Ecto neural progenitor cell (in vitro differentiated cells): ENCODE measurements around the gene NRP1.
A peak's percentile ranks its signal among the peaks of the same experiment; 100 is the strongest.

Source experiments
- DNase-seq: peaks from one replicate; pipeline ENCODE4 v3.0.0-alpha.2; 2018; ENCODE audit warnings: low spot score

NRP1 gene

DNA sequence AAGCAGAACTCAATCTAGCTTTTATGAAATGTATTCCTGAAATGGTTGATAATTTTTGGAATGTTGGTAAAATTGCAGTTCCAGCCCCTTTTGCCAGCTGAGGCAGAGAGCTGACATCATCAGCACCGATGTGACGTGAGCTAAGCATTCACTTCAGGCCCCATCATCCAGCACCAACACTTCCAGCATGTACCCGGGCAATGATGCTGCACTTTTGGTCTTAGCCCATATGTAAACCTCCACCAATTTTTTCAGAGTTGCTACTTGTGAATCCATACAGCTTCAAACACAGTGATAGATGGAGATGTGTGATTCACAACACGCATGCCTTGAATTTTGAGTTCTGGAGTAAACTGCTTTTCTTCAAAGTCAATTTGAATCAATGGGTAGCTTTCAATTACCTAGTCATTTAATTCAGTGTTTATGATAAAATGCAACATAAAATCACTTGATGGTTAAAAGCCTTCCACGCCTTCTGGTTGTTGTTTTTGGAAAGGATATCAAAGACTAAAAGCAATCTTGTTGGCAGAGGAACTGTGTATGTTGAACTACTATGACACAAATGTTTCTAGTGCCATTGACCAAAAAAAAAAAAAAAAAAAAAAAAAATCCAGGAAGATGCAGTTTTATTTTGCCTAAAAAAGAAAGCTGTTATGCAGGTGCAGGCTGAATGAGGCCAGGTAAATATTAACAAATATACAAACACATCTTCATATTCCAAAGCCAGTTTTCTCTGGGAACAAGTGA is 73.9 kb downstream of the NRP1 start:
- no peak for DNase-seq

DNA sequence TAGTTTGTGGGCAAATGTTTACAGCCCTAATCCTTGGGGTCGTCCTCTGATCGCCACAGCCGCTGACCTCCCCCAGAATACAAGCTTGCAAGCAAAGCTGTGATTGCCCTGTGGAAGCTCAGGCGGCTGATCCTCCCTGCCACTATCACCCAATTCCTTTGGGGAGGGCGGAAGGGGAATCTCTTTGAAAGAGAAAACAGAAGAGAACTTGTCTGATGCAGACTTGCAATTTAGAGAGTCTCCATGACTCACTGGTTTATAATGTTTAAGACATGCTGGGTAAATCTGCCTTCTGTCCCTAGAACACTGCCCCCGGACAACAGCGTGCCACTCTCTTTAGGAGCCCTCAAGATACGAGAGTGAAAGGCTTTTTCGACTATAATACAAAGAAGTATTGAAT is 75.5 kb downstream of the NRP1 start:
- peak; percentile 58 for DNase-seq

- no peak for DNase-seq
These were observed 76.9 kb downstream of the NRP1 start for GRCh38 chr10:33257439-33258080.

DNA sequence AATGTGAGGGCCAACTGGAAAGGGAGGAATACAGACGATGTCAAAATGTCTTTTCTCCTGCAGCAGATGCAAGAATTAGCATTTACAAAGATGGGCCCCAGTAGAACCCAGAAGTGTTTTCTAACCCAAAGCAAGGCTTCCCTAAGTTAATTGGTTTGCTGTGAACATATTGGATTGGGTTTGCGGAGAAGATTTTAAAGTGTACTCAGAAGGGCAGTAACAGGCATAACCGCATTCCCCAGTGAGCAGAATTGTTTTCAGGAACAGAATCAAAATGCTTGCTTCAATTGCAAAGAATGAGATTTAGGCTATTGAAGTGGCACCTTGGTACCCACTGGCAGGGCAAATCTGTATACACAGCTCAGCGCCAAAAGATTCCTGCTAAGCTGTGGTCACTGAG is 78.0 kb downstream of the NRP1 start:
- no peak for DNase-seq

DNA sequence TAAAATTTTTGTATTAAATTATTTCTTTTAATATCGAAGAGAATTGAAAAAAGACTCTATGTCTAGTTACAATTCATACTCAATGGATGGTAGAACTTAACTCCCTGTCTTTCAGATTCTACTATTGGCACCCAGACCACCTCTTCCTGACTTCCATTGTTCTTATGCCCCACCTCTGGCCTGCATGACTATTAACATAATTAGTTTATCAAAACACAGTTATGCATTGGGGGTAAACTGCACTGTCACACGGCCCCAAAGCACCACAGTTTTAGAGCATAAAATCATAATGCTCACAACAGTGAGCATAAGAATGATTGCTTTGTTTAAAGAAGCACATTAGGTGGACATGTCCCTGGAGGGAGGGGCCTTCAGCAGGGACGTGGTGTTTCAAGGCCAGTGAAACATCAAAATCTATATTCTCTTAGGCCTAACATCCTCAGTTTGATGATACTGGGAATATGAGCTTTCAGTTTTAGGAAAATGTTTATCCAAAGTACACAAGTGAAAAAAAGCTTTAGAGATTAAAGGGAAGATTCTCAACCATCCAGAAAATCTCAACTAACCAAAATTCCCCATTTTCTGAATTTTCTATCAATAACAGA is 79.8 kb downstream of the NRP1 start:
- no peak for DNase-seq

DNA sequence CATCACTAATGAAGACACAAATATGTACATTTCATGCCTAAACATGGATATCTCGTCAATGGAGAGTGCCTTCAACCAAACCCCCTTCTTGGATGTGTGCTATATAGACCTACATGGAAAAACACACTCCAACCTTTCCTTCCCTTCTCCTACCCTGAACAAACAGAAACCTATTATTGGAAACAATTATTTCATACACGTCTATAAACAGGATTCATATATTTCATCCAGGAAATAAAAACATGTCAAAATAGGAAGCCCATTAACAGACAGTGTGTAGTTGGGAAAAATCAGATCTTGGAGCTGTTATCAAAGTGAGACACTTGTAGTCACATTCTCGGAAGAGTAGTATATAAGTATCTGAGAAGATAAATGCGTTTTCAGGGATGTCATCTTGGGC is 81.1 kb downstream of the NRP1 start:
- DNase-seq = no peak

GRCh38 chr10:33252794-33253203 is 81.7 kb downstream of the NRP1 start:
- DNase-seq = no peak

GRCh38 chr10:33252324-33252723 is 82.1 kb downstream of the NRP1 start:
- no peak for DNase-seq

GRCh38 chr10:33249659-33250345 is 84.7 kb downstream of the NRP1 start:
- DNase-seq = no peak

DNA sequence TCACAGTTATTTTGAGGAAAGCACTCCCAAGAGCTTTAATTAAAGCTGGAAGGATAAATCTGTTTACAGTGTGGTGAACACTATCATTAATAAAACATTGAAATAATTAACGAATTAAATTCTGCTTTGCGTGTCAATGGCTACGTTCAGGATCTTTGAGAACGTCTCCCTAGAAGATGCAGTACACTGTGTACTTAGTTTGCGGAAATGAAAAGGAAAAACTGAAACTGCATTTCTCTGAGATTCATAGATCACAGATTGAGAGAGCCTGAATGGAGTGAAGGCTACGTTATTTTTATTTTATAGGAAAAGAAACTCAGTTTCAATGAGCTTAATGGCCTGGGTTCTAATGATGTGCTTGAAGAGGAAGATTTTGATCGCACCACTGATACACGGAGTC is 85.3 kb downstream of the NRP1 start:
- no peak for DNase-seq

DNA sequence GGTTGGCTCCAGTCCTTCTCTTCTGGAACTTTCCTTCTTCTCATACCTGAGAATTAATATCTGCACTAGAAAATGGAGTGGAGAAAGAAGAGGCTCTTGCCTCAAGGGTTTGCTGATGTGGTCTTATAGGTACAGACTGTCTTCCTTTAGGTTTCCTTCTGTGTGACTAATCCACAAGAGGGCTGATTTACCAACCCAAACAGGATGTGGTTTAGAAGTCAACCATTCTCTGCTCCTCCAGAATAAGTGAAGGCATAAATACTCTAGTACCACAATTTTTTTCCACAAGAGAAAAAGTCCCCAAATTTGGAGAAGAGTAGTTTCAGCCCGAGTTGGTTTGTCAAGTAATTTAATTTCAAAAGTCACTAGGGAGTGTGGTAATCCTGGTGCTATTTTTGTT is 85.8 kb downstream of the NRP1 start:
- no peak for DNase-seq

GRCh38 chr10:33247221-33247922 is 87.1 kb downstream of the NRP1 start:
- DNase-seq = no peak

DNA sequence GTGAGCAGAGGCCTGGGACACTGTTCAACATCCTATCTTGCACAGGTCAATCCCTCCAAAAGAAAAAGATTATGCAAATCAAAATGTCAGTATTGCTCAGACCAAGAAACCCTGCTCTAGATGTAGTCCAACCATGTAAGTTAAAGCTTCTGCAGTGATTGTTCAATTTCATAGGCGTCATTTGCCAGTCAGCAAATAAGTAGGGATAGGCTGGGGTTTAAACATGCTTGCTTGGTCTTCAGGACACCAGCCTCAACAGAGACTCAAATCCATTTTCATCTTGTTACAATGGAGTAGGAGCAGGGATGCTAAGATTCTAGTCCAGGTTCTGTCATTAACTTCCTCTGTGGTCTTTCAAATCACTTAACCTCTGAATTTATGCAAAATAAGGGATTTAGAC is 89.1 kb downstream of the NRP1 start:
- no peak for DNase-seq

GRCh38 chr10:33244354-33244967 is 90.0 kb downstream of the NRP1 start:
- DNase-seq = no peak

DNA sequence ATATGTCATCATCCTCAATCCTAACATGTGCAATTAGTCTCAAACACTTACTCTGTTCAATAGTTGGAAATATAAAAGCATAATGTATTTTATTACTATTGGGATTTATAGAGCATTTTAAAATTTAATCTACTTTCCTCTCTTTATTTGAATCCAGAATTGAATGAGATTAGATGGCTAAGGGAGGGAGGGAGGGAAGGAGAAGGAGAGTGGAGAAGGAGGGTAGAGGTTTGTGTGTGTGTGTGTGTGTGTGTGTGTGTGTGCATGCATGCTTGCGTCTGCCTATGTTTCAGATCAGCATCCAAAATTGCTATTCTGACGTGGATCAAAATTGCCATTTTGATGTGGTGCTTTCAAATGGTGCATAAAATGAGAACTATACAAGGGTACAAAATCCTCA is 90.8 kb downstream of the NRP1 start:
- DNase-seq = no peak

DNA sequence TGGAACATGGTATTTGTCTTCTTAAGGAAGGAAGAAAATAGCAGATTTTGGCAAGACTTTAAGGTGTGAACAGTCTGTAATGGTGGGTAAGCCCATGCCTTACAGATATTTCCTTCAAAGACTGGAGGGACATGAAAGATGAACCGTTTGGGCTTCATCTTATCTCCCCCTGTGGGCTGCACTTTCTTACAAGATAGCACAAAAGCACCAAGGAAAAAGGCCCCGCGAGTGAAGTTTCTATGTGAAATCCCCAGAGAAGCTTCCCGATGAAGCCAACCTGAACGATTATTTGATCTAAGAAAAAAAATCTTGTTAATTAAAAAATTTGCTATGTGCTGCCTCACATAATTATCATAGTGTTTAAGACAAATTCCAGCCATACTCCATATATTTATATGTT is 91.5 kb downstream of the NRP1 start:
- no peak for DNase-seq

DNA sequence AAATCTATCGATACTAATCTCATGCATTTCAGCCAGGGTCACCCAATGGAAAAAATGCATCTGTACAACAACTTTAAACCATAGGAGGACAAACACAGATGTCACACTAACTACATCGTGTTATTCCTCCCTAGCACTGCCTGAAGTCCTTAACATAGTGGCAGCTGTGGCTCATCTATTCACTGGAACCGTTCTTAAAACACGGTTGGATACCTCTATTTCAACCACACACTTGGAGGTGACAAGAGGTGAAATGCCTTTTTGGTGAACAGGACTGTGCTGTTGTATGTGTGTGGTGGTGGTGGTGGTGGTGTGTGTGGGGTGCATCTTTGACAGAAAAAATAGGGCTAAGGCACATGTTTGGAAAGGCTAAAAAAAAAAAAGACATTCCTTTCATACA is 93.1 kb downstream of the NRP1 start:
- DNase-seq = no peak

DNA sequence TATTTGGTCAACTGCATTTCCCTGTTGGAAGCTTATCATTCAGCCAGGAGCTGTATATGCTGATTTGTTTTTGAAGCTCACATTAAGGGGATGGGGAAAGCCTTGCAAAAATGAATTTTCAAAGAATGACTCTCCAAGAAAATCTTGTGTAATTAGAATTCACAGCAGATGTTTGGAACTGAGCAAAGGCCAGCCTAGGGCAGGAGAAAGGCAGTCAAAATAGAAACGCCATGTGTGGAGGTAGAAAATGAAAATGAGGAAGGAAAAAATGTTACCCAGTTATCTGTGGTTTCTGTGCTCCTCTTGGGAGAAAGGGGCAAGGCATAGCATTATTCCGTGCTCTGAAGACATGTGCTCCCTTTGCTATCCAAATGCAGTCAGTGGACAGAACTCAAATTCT is 93.5 kb downstream of the NRP1 start:
- no peak for DNase-seq

DNA sequence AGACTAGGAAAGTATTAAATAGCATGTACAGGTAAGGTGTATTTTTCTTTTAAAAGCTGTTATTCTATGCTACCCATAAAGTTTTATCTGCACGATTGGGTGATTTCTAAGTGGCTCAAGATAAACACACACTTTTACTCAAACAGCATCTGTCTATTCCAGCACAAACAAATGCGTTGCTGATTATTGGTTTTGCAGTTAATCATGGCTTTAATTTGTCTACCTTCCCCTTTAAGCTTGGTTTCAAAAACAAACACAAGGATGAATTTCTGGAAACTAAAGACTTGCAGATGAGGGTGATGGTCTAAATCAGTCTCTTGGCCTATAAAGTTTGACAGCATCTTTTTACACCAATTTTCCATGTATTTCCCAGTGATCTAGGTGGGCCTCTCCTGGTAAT is 94.2 kb downstream of the NRP1 start:
- no peak for DNase-seq

DNA sequence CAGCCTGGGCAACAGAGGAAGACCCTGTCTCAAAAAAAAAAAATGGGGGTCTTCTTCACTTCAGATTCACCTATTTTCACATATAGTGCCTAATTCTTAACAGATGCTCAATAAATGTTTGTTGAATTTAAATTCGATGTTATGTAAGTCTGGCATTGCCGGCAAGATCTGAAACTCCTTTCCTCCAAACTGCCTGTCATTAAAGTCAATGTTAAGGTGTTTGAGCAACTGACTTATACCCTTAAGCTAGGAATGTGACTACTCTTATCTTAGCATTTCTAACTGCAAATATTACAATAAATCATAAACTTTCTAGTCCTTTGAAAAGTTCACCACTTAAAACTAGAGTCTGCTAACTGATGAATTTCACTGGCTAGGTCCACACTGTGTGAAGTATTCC is 95.2 kb downstream of the NRP1 start:
- DNase-seq = no peak

DNA sequence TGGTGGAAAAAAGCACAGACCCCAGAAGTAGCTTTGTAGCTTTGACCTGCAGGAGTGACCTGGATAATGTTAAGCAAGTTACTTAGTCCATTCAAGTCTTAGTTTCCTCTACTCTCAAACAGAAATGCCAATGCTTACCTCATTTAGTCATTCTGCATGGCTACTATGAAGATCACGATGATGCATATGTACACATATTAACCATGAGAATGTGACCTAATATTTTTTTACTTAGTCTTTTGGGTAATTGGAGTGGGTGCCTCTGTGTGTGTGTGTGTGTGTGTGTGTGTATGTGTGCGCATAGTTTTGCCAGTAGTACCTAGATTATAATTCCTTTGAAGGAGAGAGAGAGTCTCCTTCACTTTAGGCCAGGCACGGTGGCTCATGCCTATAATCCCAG is 95.8 kb downstream of the NRP1 start:
- no peak for DNase-seq
